PFSK-1 (cell line): ENCODE measurements around the gene RPS6KA2.

Source experiments
- FOXP2 ChIP-seq: optimal IDR thresholded peaks from 2 replicates; pipeline ENCODE3; 2011; ENCODE audit warnings: borderline replicate concordance, control low read depth, inconsistent platforms; ENCODE audit not compliant: insufficient read depth; ENCODE audit errors: extremely low read length, extremely low read depth
- POLR2AphosphoS5 ChIP-seq: IDR thresholded peaks from 2 replicates; pipeline ENCODE4 v1.6.1; 2012; ENCODE audit warnings: low read depth, mild to moderate bottlenecking, control low read depth, low read length, moderate library complexity
- SIN3A ChIP-seq: IDR thresholded peaks from 2 replicates; pipeline ENCODE4 v1.6.1; 2012; ENCODE audit warnings: mild to moderate bottlenecking, low read length, moderate library complexity, borderline replicate concordance; ENCODE audit not compliant: insufficient read depth
- TAF1 ChIP-seq: IDR thresholded peaks from 2 replicates; pipeline ENCODE4 v1.6.1; 2012; ENCODE audit warnings: low read length, control low read depth, borderline replicate concordance; ENCODE audit not compliant: insufficient read depth

DNA sequence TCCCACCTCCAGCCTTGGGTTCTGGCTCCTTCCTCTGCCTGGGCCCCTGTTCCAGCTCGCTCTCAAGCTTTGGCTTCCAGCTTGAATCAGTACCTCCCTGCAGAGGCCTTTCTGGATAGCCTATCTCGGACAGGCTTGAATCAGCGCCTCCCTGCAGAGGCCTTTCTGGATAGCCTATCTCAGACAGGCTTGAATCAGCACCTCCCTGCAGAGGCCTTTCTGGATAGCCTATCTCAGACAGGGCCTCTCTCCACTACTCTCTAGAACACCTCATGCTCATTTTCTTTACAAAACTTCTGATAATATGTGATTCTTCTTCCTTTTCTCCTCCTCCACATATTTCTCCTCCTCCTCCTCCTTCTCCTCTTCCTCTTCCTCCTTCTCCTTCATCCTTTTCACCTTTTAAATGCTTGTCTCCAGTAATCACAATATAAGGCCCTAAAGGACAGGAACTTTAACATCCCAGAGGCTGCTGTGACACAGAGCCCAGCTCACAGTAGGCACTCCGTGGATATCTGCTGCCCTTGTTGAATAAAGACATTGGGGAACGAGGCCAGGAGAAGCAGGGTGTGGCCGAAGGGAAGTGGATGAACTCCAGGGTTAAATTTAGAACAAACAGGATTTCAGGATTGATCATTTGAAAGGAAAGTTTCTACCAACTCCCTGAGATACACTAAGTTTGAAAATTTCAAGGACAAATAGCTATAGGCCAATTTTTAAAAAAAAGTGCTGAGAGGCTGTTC is 9.3 kb upstream of the RPS6KA2 start:
- TF ChIP-seq TAF1 (no peak), SIN3A (no peak), POLR2AphosphoS5 (no peak), FOXP2 (no peak)
